ENCODE measurements around the gene ZNRF3.

DNA sequence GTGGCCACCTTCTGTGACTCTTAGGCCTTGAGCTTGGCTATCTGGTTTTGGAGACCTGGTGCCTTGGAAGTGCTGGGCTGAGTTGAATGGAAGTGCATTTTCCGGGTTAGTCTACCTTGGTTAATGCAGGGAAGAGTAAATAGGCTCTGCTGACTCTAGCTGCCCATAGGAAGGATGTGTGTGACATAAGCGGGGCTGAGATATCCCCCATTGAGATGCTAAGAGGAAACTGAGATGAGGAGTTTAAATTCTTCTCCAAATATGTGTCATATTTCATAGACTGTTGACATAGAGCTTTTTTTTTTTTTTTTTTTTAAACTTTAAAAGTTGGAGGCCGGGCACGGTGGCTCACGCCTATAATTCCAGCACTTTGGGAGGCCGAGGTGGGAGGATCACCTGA is 30.8 kb downstream of the ZNRF3 start:
- TF ChIP-seq, protein P1, sequence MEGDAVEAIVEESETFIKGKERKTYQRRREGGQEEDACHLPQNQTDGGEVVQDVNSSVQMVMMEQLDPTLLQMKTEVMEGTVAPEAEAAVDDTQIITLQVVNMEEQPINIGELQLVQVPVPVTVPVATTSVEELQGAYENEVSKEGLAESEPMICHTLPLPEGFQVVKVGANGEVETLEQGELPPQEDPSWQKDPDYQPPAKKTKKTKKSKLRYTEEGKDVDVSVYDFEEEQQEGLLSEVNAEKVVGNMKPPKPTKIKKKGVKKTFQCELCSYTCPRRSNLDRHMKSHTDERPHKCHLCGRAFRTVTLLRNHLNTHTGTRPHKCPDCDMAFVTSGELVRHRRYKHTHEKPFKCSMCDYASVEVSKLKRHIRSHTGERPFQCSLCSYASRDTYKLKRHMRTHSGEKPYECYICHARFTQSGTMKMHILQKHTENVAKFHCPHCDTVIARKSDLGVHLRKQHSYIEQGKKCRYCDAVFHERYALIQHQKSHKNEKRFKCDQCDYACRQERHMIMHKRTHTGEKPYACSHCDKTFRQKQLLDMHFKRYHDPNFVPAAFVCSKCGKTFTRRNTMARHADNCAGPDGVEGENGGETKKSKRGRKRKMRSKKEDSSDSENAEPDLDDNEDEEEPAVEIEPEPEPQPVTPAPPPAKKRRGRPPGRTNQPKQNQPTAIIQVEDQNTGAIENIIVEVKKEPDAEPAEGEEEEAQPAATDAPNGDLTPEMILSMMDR (IDR thresholded peaks at IDR 0.05): no peak
- no peak for TF ChIP-seq EZH2 (IDR thresholded peaks at IDR 0.05; ENCODE audit: borderline replicate concordance, insufficient read depth, low read depth, low read length, poor library complexity, severe bottlenecking)
